K562 (cell line): ENCODE measurements around the gene ACKR3. TPM values are rescaled to one million over a fixed set of nuclear protein-coding genes. Genes with fewer than 3 reads are reported as not detected.

ENCODE experiments used
- ATAC-seq: fragments of 200-7000 bp; cut with Tn5 transposase; 3 replicates; pipeline ENCODE4 v1.9.1; 2020; ENCODE audit warnings: moderate library complexity
- BruUV-seq: library from RNA; stranded (reverse); fragments of 400-500 nt; replicated peaks from 2 replicates; lab custom pipeline; 2021; lab: Mats Ljungman, UMichigan
- CTCF ChIA-PET: fragments of 300-600 bp; formaldehyde crosslinking; extraction: SDS; loops from one replicate; lab custom pipeline; 2021; ENCODE audit warnings: low intra/inter-chr PET ratio; lab: Yijun Ruan, JAX
- POLR2A ChIA-PET: fragments of 300-600, 350-650 bp; sonication (Branson Sonifier 250); formaldehyde crosslinking; extraction: SDS; loops from one replicate; lab custom pipeline; 2021; ENCODE audit warnings: antibody characterized with exemption, inconsistent platforms; lab: Yijun Ruan, JAX
- DNase-seq, 4 experiments: peaks; one replicate each; pipeline versions ENCODE4 v3.0.0 to v3.0.0-alpha.2; 2011 to 2018; ENCODE audit warnings: low spot score in 3 of 4, mixed read lengths in 3 of 4; ENCODE audit errors: extremely low read depth in 1 of 4
- FAIRE-seq: peaks from 2 replicates; lab custom pipeline; 2011; peaks lifted over from hg19 to GRCh38; lab: Jason Lieb, UNC
- H2AFZ ChIP-seq: 2 replicates; pipeline ENCODE4 v1.6.0; 2011; ENCODE audit warnings: low read depth, low read length, control low read depth, inconsistent platforms
- H3K27ac ChIP-seq: fragments of 200-600 bp; 3 replicates; pipeline ENCODE4 v1.8.0; 2011; ENCODE audit warnings: low read depth, mild to moderate bottlenecking, control low read depth, inconsistent platforms, low read length, moderate library complexity, mixed read lengths; ENCODE audit errors: extremely low read depth
- H3K27me3 ChIP-seq, 2 experiments: fragments of 300-600 bp in 1 of 2; 2 replicates in 1 of 2; 3 replicates in 1 of 2; pipeline versions ENCODE4 v1.6.0 to v1.8.0; 2011; ENCODE audit warnings: inconsistent platforms in 2 of 2, low read length in 2 of 2, mild to moderate bottlenecking in 1 of 2, mixed read lengths in 1 of 2, moderate library complexity in 1 of 2; ENCODE audit not compliant: control insufficient read depth in 2 of 2, insufficient read depth in 2 of 2
- H3K36me3 ChIP-seq: fragments of 300-600 bp; 3 replicates; pipeline ENCODE4 v1.8.0; 2011; ENCODE audit warnings: mild to moderate bottlenecking, low read length, inconsistent platforms; ENCODE audit not compliant: control insufficient read depth, insufficient read depth
- H3K4me1 ChIP-seq, 2 experiments: fragments of 200-600 bp in 1 of 2; replicated peaks in 1 of 2; 2 replicates in 1 of 2; 3 replicates in 1 of 2; pipeline versions ENCODE4 v1.5.1 to v1.8.0; 2011; ENCODE audit warnings: inconsistent platforms in 2 of 2, low read length in 2 of 2, mild to moderate bottlenecking in 1 of 2, mixed read lengths in 1 of 2, moderate library complexity in 1 of 2; ENCODE audit not compliant: control insufficient read depth in 2 of 2, insufficient read depth in 2 of 2
- H3K4me2 ChIP-seq: 2 replicates; pipeline ENCODE4 v1.6.1; 2011; ENCODE audit warnings: low read length, control low read depth, inconsistent platforms, mixed read lengths; ENCODE audit not compliant: insufficient read depth
- H3K4me3 ChIP-seq: fragments of 200-600 bp; sonication (generic), shearing (Covaris generic); 2 replicates; pipeline ENCODE4 v1.5.1; 2016; ENCODE audit warnings: control low read depth, inconsistent platforms
- H3K79me2 ChIP-seq: fragments of 200-600 bp; 3 replicates; pipeline ENCODE4 v1.8.0; 2011; ENCODE audit warnings: low read length, inconsistent platforms; ENCODE audit not compliant: control insufficient read depth, insufficient read depth
- H3K9ac ChIP-seq, 2 experiments: 2 replicates each; pipeline versions ENCODE4 v1.6.0 to v1.6.1; 2011; ENCODE audit warnings: low read depth in 2 of 2, low read length in 2 of 2, control low read depth in 1 of 2, inconsistent platforms in 1 of 2, mild to moderate bottlenecking in 1 of 2, mixed read lengths in 1 of 2; ENCODE audit not compliant: insufficient read depth in 1 of 2
- H3K9me1 ChIP-seq: one replicate; pipeline ENCODE4 v1.6.0; 2011; ENCODE audit warnings: inconsistent platforms, mild to moderate bottlenecking, low read length, moderate library complexity; ENCODE audit not compliant: control insufficient read depth, insufficient read depth
- H3K9me3 ChIP-seq: replicated peaks from 2 replicates; pipeline ENCODE4 v1.5.1; 2011; ENCODE audit warnings: low read depth, low read length, inconsistent platforms; ENCODE audit not compliant: control insufficient read depth, insufficient read depth
- H4K20me1 ChIP-seq: replicated peaks from 2 replicates; pipeline ENCODE4 v1.6.1; 2011; ENCODE audit warnings: low read length, inconsistent platforms, mixed read lengths; ENCODE audit not compliant: control insufficient read depth, insufficient read depth
- C11orf30 ChIP-seq: fragments of 450-650 bp; IDR thresholded peaks from 2 replicates; pipeline ENCODE4 v1.6.1; 2016; ENCODE audit warnings: low read depth, mild to moderate bottlenecking
- ETV1 ChIP-seq: fragments of 450-650 bp; conservative IDR thresholded peaks from 2 replicates; pipeline ENCODE4 v1.6.1; 2016; ENCODE audit warnings: missing genetic modification characterization, control low read depth, low read depth, missing compliant biosample characterization
- FUS ChIP-seq: fragments of 200-400 bp; formaldehyde crosslinking; optimal IDR thresholded peaks from 2 replicates; pipeline ENCODE3; 2017; ENCODE audit warnings: low read depth, low read length
- IRF2 ChIP-seq: sonication (generic); formaldehyde crosslinking; IDR thresholded peaks from 2 replicates; pipeline ENCODE4 v1.8.1; 2022; ENCODE audit warnings: mild to moderate bottlenecking, missing genetic modification reagents
- KAT7 ChIP-seq: sonication (generic); formaldehyde crosslinking; IDR thresholded peaks from 2 replicates; pipeline ENCODE4 v1.8.0; 2022; ENCODE audit warnings: missing genetic modification reagents, mild to moderate bottlenecking, borderline replicate concordance
- KDM1A ChIP-seq, 2 experiments: fragments of 450-650 bp; IDR thresholded peaks; 2 replicates each; pipeline ENCODE4 v1.6.1; 2016; ENCODE audit warnings: mild to moderate bottlenecking in 2 of 2
- NCOA2 ChIP-seq, 2 experiments: fragments of 450-650 bp; IDR thresholded peaks; 2 replicates each; pipeline ENCODE4 v1.6.1; 2018; ENCODE audit warnings: mild to moderate bottlenecking in 2 of 2, moderate library complexity in 1 of 2; ENCODE audit not compliant: partially characterized antibody in 2 of 2
- NONO ChIP-seq, 2 experiments: fragments of 200-400 bp in 1 of 2; fragments of 450-650 bp in 1 of 2; formaldehyde crosslinking in 1 of 2; IDR thresholded peaks; 2 replicates each; pipeline ENCODE4 v1.6.1; 2017; ENCODE audit warnings: low read depth in 2 of 2, mild to moderate bottlenecking in 2 of 2, moderate library complexity in 2 of 2, low read length in 1 of 2
- TEAD2 ChIP-seq: fragments of 450-650 bp; IDR thresholded peaks from 2 replicates; pipeline ENCODE4 v1.6.1; 2016; ENCODE audit warnings: missing genetic modification characterization, control low read depth, missing compliant biosample characterization
- U2AF1 ChIP-seq: fragments of 200-400 bp; formaldehyde crosslinking; optimal IDR thresholded peaks from 2 replicates; pipeline ENCODE3; 2017; ENCODE audit warnings: mild to moderate bottlenecking, low read depth, low read length, moderate library complexity
- ZKSCAN1 ChIP-seq: fragments of 150-350 bp; IDR thresholded peaks from 2 replicates; pipeline ENCODE4 v1.6.1; 2016; ENCODE audit warnings: low read depth, low read length
- ZNF217 ChIP-seq: sonication (generic); formaldehyde crosslinking; IDR thresholded peaks from 2 replicates; pipeline ENCODE4 v1.8.0; 2022; ENCODE audit warnings: mild to moderate bottlenecking, missing genetic modification reagents
- ZNF316 ChIP-seq: fragments of 450-650 bp; IDR thresholded peaks from 2 replicates; pipeline ENCODE4 v1.6.1; 2016
- ZNF347 ChIP-seq: fragments of 450-650 bp; formaldehyde crosslinking; IDR thresholded peaks from 2 replicates; pipeline ENCODE4 v1.4.0; 2020; ENCODE audit warnings: low read depth, mild to moderate bottlenecking, moderate library complexity
- ZNF644 ChIP-seq: fragments of 200-800 bp; sonication (Bioruptor generic); IDR thresholded peaks from 2 replicates; pipeline ENCODE4 v1.6.1; 2016; ENCODE audit warnings: low read depth, missing genetic modification characterization, missing compliant biosample characterization
- WGBS: fragments of 100-300 bp; shearing (Covaris generic); methylation state at CpG from one replicate; pipeline ENCODE4 v1.1.6; 2016; ENCODE audit warnings: low coverage, mixed read lengths; ENCODE audit not compliant: insufficient coverage; ENCODE audit errors: missing lambda C conversion rate; 5-methylcytosine and 5-hydroxymethylcytosine counted together
- in situ Hi-C: fragments of 300-500 bp; cut with MboI; formaldehyde crosslinking; loops from 4 replicates; pipeline ENCODE4 v1.15.0; 2018; ENCODE audit warnings: inconsistent platforms, mixed read lengths
- intact Hi-C: fragments of 100-400 bp; cut with micrococcal nuclease; formaldehyde crosslinking; loops from 2 replicates; pipeline ENCODE4 v1.14.2; 2022
- polyA plus RNA-seq, 8 experiments: library from polyadenylated mRNA; depleted of rRNA in 4 of 8; stranded (reverse) in 5 of 8; unstranded in 3 of 8; fragments of >200 nt; fragmentation: Nextera tagmentation in 2 of 8; fragmentation: Illumina TruSeq in 1 of 8; extraction: Ambion mirVana in 2 of 8; extraction: Trizol in 1 of 8; gene quantifications; 2 replicates each; pipeline versions ENCODE4 v1.2.1 to v1.2.3, GENCODE V29; 2011 to 2014; ENCODE audit warnings: inconsistent platforms in 1 of 8, missing spikeins in 1 of 8
- total RNA-seq, 7 experiments: library from RNA; depleted of rRNA in 6 of 7; stranded (reverse); fragments of >200 nt in 6 of 7; fragmentation: Illumina TruSeq in 2 of 7; extraction: Trizol in 2 of 7; gene quantifications; 2 replicates each; pipeline versions ENCODE4 v1.2.1 to v1.2.3, GENCODE V29; 2011 to 2021; ENCODE audit warnings: low replicate concordance in 1 of 7
- TF ChIP-seq, protein P1 (sequence below): fragments of 250-450 bp; sonication (Bioruptor Pico); IDR thresholded peaks from 2 replicates; pipeline ENCODE4 v1.5.0; 2020; ENCODE audit warnings: mild to moderate bottlenecking
- TF ChIP-seq, protein P2 (sequence below): sonication (generic); formaldehyde crosslinking; IDR thresholded peaks from 2 replicates; pipeline ENCODE4 v1.8.0; 2023; ENCODE audit warnings: mild to moderate bottlenecking, missing genetic modification reagents

Gene ACKR3
- total and polyA plus RNA-seq, 9 of the 15 experiments (the other 6 are each of a cell fraction or from before 2014, with no cell fraction given): 0.07 TPM; not detected in 8

DNA sequence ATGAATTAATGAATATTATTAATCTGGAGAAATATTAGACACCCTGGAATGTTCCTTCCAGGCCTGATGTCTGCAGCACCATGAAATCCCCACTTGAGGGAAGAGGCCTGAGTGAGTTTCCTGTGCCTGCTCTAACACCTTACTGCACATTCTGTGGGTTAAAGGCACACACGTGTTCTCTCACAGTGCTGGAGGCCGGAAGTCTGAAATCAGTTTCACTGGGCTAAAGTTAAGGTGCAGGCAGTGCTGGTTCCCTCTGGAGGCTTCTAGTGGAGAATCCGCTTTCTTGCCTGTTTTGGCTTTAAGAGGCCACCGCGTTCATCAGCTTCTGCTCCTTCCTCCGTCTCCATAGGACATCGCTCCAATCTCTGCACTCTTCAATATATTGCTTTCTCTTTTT, 48.7 kb downstream of the ACKR3 start:
- H3K36me3 ChIP-seq: no peaks in the 10 kb centered on the region
- H3K4me1 ChIP-seq: no peaks in the 10 kb centered on the region
- no peak for ATAC-seq
- H3K4me2 ChIP-seq: no peak overlapping the region
- H3K9me3 ChIP-seq: no peaks in the 10 kb centered on the region
- no peaks in the 10 kb centered on the region for H4K20me1 ChIP-seq
- POLR2A ChIA-PET: interaction anchor here (0.6 kb wide), 1 partner anchor 399 kb away, joined by 3 read pairs; no protein-coding TSS in a partner anchor
- no peak overlapping the region for H3K27ac ChIP-seq
- TF ChIP-seq, protein P1, sequence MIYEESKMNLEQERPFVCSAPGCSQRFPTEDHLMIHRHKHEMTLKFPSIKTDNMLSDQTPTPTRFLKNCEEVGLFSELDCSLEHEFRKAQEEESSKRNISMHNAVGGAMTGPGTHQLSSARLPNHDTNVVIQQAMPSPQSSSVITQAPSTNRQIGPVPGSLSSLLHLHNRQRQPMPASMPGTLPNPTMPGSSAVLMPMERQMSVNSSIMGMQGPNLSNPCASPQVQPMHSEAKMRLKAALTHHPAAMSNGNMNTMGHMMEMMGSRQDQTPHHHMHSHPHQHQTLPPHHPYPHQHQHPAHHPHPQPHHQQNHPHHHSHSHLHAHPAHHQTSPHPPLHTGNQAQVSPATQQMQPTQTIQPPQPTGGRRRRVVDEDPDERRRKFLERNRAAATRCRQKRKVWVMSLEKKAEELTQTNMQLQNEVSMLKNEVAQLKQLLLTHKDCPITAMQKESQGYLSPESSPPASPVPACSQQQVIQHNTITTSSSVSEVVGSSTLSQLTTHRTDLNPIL (CRISPR knock-in tag): no peak
- TF ChIP-seq C11orf30 (no peak), ETV1 (tag) (no peak), ZNF217 (no peak), NCOA2 (IDR thresholded peaks at IDR 0.05; ENCODE audit: partially characterized antibody in 2 of 2) (no peak), ZNF347 (no peak), ZKSCAN1 (no peak), KAT7 (CRISPR knock-in tag) (no peak), ZNF644 (no peak), U2AF1 (no peak), KDM1A (IDR thresholded peaks at IDR 0.05) (no peak), NONO (IDR thresholded peaks at IDR 0.05; ENCODE audit: low read depth in 2 of 2, low read length in 1 of 2) (no peak), FUS (no peak), ZNF316 (no peak), IRF2 (CRISPR knock-in tag) (no peak), TEAD2 (tag) (no peak)
- TF ChIP-seq, protein P2, sequence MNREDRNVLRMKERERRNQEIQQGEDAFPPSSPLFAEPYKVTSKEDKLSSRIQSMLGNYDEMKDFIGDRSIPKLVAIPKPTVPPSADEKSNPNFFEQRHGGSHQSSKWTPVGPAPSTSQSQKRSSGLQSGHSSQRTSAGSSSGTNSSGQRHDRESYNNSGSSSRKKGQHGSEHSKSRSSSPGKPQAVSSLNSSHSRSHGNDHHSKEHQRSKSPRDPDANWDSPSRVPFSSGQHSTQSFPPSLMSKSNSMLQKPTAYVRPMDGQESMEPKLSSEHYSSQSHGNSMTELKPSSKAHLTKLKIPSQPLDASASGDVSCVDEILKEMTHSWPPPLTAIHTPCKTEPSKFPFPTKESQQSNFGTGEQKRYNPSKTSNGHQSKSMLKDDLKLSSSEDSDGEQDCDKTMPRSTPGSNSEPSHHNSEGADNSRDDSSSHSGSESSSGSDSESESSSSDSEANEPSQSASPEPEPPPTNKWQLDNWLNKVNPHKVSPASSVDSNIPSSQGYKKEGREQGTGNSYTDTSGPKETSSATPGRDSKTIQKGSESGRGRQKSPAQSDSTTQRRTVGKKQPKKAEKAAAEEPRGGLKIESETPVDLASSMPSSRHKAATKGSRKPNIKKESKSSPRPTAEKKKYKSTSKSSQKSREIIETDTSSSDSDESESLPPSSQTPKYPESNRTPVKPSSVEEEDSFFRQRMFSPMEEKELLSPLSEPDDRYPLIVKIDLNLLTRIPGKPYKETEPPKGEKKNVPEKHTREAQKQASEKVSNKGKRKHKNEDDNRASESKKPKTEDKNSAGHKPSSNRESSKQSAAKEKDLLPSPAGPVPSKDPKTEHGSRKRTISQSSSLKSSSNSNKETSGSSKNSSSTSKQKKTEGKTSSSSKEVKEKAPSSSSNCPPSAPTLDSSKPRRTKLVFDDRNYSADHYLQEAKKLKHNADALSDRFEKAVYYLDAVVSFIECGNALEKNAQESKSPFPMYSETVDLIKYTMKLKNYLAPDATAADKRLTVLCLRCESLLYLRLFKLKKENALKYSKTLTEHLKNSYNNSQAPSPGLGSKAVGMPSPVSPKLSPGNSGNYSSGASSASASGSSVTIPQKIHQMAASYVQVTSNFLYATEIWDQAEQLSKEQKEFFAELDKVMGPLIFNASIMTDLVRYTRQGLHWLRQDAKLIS (CRISPR knock-in tag): no peak
- TF ChIP-seq, all 486 proteins: peak for 0
- no peaks in the 10 kb centered on the region for H3K79me2 ChIP-seq
- no peaks in the 10 kb centered on the region for H3K9me1 ChIP-seq
- H3K27me3 ChIP-seq: peaks cover 5 to 39% of the 10 kb centered on the region in 2 experiments; a peak in 3 of 5 replicates
- FAIRE-seq (no peak), DNase-seq (no peak)
- intact Hi-C loops: no loop called here
- in situ Hi-C loops: no loop called here
- no peak overlapping the region for H3K9ac ChIP-seq
- no peak overlapping the region for H3K4me3 ChIP-seq
- H2AFZ ChIP-seq: no peak overlapping the region
- no TSS peak for BruUV-seq
- 0% methylated on average over 7 of the region's 7 CpGs for WGBS
- CTCF ChIA-PET: no interaction called here
